HepG2 (cell line): Measurements from ENCODE around the gene VPS4B.

ENCODE experiments used
- CEBPB ChIP-seq: IDR thresholded peaks from 2 replicates; pipeline ENCODE4 v1.6.1; 2011; ENCODE audit warnings: low read depth, low read length, improper control_type of control experiment, borderline replicate concordance
- CERS6 ChIP-seq: sonication (generic); formaldehyde crosslinking; IDR thresholded peaks from 2 replicates; pipeline ENCODE4 v1.5.0; 2020; ENCODE audit warnings: missing genetic modification reagents
- DPF2 ChIP-seq: sonication (generic); formaldehyde crosslinking; IDR thresholded peaks from 2 replicates; pipeline ENCODE4 v1.4.0; 2020; ENCODE audit warnings: mild to moderate bottlenecking, low read depth, missing genetic modification reagents, borderline replicate concordance
- NR2C2 ChIP-seq: sonication (generic); formaldehyde crosslinking; IDR thresholded peaks from 2 replicates; pipeline ENCODE4 v1.4.0; 2020; ENCODE audit warnings: missing genetic modification reagents, mild to moderate bottlenecking, moderate library complexity, borderline replicate concordance
- TFE3 ChIP-seq: IDR thresholded peaks from 2 replicates; pipeline ENCODE4 v1.6.1; 2016
- ZBTB34 ChIP-seq: sonication (generic); formaldehyde crosslinking; IDR thresholded peaks from 2 replicates; pipeline ENCODE4 v1.8.0; 2022; ENCODE audit warnings: mild to moderate bottlenecking, missing genetic modification reagents
- ZNF563 ChIP-seq: sonication (generic); formaldehyde crosslinking; IDR thresholded peaks from 2 replicates; pipeline ENCODE4 v1.8.0; 2022; ENCODE audit warnings: mild to moderate bottlenecking, moderate library complexity, missing genetic modification reagents
- ZNF564 ChIP-seq: sonication (generic); formaldehyde crosslinking; IDR thresholded peaks from 2 replicates; pipeline ENCODE4 v1.8.1; 2023; ENCODE audit warnings: mild to moderate bottlenecking, missing genetic modification reagents
- ZNF687 ChIP-seq: sonication (generic); formaldehyde crosslinking; IDR thresholded peaks from 2 replicates; pipeline ENCODE4 v1.5.1; 2020; ENCODE audit warnings: mild to moderate bottlenecking, missing genetic modification reagents, moderate library complexity

GRCh38 chr18:63407734-63408133, 14.5 kb downstream of the VPS4B start:
- TF ChIP-seq DPF2 (no peak), ZBTB34 (CRISPR knock-in tag) (no peak), CEBPB (no peak), NR2C2 (CRISPR knock-in tag) (no peak), ZNF564 (CRISPR knock-in tag) (no peak), CERS6 (no peak), TFE3 (no peak), ZNF563 (no peak), ZNF687 (CRISPR knock-in tag) (no peak)
